Hepatocyte (in vitro differentiated cells): ENCODE measurements around the gene CDH6. TPM values are rescaled to one million over a fixed set of nuclear protein-coding genes. Genes with fewer than 3 reads are reported as not detected.

Experiments
- DNase-seq: peaks from one replicate; pipeline ENCODE4 v3.0.0-alpha.2; 2016; ENCODE audit warnings: low spot score
- H2AFZ ChIP-seq: fragments of 200-600 bp; sonication (generic); 2 replicates; pipeline ENCODE4 v1.6.0; 2016; ENCODE audit warnings: antibody characterized with exemption, mild to moderate bottlenecking
- H3K27ac ChIP-seq: fragments of 200-600 bp; sonication (generic); 2 replicates; pipeline ENCODE4 v1.5.1; 2016; ENCODE audit warnings: mild to moderate bottlenecking
- H3K27me3 ChIP-seq: fragments of 200-600 bp; sonication (generic); 2 replicates; pipeline ENCODE4 v1.6.1; 2016
- H3K36me3 ChIP-seq: fragments of 200-600 bp; sonication (generic); replicated peaks from 2 replicates; pipeline ENCODE4 v1.5.1; 2016; ENCODE audit warnings: low read depth; ENCODE audit not compliant: insufficient read depth
- H3K4me1 ChIP-seq: fragments of 200-600 bp; sonication (generic); 2 replicates; pipeline ENCODE4 v1.5.1; 2016; ENCODE audit warnings: mild to moderate bottlenecking, moderate library complexity; ENCODE audit not compliant: insufficient read depth
- H3K4me2 ChIP-seq: fragments of 200-600 bp; sonication (generic); 2 replicates; pipeline ENCODE4 v1.6.0; 2016
- H3K4me3 ChIP-seq: fragments of 200-600 bp; sonication (generic); 2 replicates; pipeline ENCODE4 v1.5.1; 2016; ENCODE audit warnings: mild to moderate bottlenecking
- H3K79me2 ChIP-seq: fragments of 200-600 bp; sonication (generic); 2 replicates; pipeline ENCODE4 v1.6.0; 2017; ENCODE audit warnings: mild to moderate bottlenecking
- H3K9me2 ChIP-seq: fragments of 200-600 bp; sonication (generic); replicated peaks from 2 replicates; pipeline ENCODE4 v1.6.0; 2017; ENCODE audit warnings: mild to moderate bottlenecking; ENCODE audit not compliant: insufficient read depth
- H3K9me3 ChIP-seq: fragments of 200-600 bp; sonication (generic); 2 replicates; pipeline ENCODE4 v1.5.1; 2016; ENCODE audit warnings: low read depth, mild to moderate bottlenecking
- H4K20me1 ChIP-seq: fragments of 200-600 bp; sonication (generic); 2 replicates; pipeline ENCODE4 v1.6.0; 2016; ENCODE audit warnings: mild to moderate bottlenecking; ENCODE audit not compliant: insufficient read depth, poor library complexity, severe bottlenecking
- EZH2 ChIP-seq: fragments of 200-600 bp; sonication (generic); IDR thresholded peaks from 2 replicates; pipeline ENCODE4 v1.6.1; 2016; ENCODE audit warnings: antibody characterized with exemption, mild to moderate bottlenecking, borderline replicate concordance
- EZH2phosphoT487 ChIP-seq: fragments of 200-600 bp; sonication (generic); IDR thresholded peaks from one replicate; pipeline ENCODE4 v1.6.1; 2018; ENCODE audit warnings: antibody characterized with exemption, mild to moderate bottlenecking, low read depth, moderate library complexity; ENCODE audit not compliant: unreplicated experiment, severe bottlenecking
- WGBS: methylation state at CpG from one replicate; pipeline ENCODE4 v1.1.6; 2016; ENCODE audit warnings: low lambda C conversion rate; ENCODE audit errors: missing lambda C conversion rate; 5-methylcytosine and 5-hydroxymethylcytosine counted together
- polyA plus RNA-seq: library from polyadenylated mRNA; unstranded; fragments of >200 nt; fragmentation: Nextera tagmentation; extraction: Ambion mirVana; gene quantifications from 2 replicates; pipeline ENCODE4 v1.2.1, GENCODE V29; 2016
- total RNA-seq: library from RNA; depleted of rRNA; stranded (reverse); fragments of >200 nt; gene quantifications from 2 replicates; pipeline ENCODE4 v1.2.3, GENCODE V29; 2014
- TF ChIP-seq, protein P1 (sequence below): fragments of 200-600 bp; sonication (generic); IDR thresholded peaks from 2 replicates; pipeline ENCODE4 v1.5.1; 2016; ENCODE audit warnings: antibody characterized with exemption, mild to moderate bottlenecking; ENCODE audit not compliant: poor library complexity

The CDH6 gene
- total and polyA plus RNA-seq, 2 experiments from 2014 or later = 11.6 to 36.9 TPM

DNA sequence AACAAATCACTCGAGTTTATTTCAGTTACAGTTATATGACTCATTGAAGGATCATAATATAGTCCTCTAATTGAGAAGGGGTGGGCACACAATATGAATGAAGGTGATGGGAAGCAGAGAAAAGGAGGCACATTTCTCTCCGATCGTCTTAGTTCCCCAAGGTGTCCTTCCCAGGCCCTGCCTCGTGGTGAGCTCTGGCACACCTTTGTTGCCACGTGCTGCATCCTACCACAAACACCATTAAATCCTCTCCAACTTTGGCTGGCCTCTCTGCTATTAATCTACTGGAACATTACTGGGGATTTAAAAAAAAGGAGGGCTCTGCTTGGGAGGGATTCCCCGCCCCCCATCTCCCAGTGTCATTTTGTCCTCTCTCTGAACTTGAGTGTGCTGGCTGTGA, 42.9 kb downstream of the CDH6 start:
- WGBS = 89% methylated on average over 6 of the region's 6 CpGs
- Histone ChIP-seq H3K9me2 (no peaks in the 10 kb centered on the region), H3K36me3 (no peaks in the 10 kb centered on the region), H3K9me3 (no peaks in the 10 kb centered on the region), H4K20me1 (no peaks in the 10 kb centered on the region), H3K27me3 (no peaks in the 10 kb centered on the region), H2AFZ (no peak overlapping the region), H3K79me2 (no peaks in the 10 kb centered on the region), H3K4me3 (no peak overlapping the region), H3K27ac (no peak overlapping the region), H3K4me1 (peaks cover 6% of the 10 kb centered on the region), H3K4me2 (no peak overlapping the region)
- no peak for DNase-seq
- TF ChIP-seq EZH2phosphoT487 (no peak), EZH2 (no peak)
- TF ChIP-seq, protein P1, sequence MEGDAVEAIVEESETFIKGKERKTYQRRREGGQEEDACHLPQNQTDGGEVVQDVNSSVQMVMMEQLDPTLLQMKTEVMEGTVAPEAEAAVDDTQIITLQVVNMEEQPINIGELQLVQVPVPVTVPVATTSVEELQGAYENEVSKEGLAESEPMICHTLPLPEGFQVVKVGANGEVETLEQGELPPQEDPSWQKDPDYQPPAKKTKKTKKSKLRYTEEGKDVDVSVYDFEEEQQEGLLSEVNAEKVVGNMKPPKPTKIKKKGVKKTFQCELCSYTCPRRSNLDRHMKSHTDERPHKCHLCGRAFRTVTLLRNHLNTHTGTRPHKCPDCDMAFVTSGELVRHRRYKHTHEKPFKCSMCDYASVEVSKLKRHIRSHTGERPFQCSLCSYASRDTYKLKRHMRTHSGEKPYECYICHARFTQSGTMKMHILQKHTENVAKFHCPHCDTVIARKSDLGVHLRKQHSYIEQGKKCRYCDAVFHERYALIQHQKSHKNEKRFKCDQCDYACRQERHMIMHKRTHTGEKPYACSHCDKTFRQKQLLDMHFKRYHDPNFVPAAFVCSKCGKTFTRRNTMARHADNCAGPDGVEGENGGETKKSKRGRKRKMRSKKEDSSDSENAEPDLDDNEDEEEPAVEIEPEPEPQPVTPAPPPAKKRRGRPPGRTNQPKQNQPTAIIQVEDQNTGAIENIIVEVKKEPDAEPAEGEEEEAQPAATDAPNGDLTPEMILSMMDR = no peak

DNA sequence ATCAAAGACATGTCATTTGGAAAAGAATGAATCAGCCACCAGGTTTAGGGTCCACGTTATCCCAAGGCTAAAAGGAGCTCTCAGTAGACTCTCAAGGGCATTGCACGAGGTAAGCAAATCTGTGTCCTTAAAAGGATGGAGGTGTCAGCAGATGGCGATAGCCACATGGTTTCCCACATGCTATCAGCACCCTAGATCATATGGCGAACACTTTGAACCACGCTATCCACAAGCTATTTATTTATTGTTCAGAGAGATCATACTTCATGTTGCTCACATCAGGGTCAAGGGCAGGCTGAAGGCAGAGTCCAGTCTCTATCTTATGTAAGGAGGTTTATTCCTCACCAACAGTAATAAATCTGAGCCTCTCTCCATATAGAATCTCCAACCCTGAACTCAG, 43.7 kb downstream of the CDH6 start:
- Histone ChIP-seq H3K27ac (no peak overlapping the region), H4K20me1 (no peaks in the 10 kb centered on the region), H3K36me3 (no peaks in the 10 kb centered on the region), H2AFZ (no peak overlapping the region), H3K9me2 (no peaks in the 10 kb centered on the region), H3K9me3 (no peaks in the 10 kb centered on the region), H3K4me2 (no peak overlapping the region), H3K4me1 (no peaks in the 10 kb centered on the region), H3K4me3 (no peak overlapping the region), H3K79me2 (no peaks in the 10 kb centered on the region), H3K27me3 (no peaks in the 10 kb centered on the region)
- no peak for TF ChIP-seq EZH2
- no peak for TF ChIP-seq EZH2phosphoT487
- TF ChIP-seq, protein P1 = no peak
- no peak for DNase-seq
- 72% methylated on average over 5 of the region's 5 CpGs for WGBS

DNA sequence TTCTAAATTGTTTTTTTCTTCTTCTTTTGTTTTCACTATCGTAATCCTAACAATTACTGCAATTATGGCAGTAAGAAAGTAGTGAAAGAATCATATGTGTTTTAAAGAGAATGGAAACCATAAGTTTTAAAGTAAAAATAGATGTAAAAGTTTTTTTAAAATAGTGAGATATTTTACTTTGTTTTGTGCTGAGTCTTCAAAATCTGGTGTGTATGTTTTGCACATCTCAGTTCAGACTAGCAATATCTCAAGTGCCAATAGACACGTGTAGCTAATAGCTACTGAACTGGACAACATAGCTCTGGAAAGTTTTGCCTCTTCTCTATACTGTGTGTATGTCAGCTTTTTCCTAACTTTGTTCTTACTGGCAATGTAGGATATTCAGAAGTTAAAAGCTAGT, 45.0 kb downstream of the CDH6 start:
- 85% methylated on average over 2 of the region's 2 CpGs for WGBS
- H2AFZ ChIP-seq = no peak overlapping the region

More for the DNA sequence above, 45.0 kb downstream of the CDH6 start:
- Histone ChIP-seq H3K27ac (no peak overlapping the region), H3K36me3 (no peaks in the 10 kb centered on the region), H3K4me2 (no peak overlapping the region), H4K20me1 (no peaks in the 10 kb centered on the region), H3K9me3 (no peaks in the 10 kb centered on the region), H3K4me1 (no peaks in the 10 kb centered on the region), H3K27me3 (no peaks in the 10 kb centered on the region), H3K4me3 (no peak overlapping the region), H3K9me2 (no peaks in the 10 kb centered on the region), H3K79me2 (no peaks in the 10 kb centered on the region)
- TF ChIP-seq EZH2phosphoT487 (no peak), EZH2 (no peak)
- TF ChIP-seq, protein P1 = no peak
- no peak for DNase-seq
